ENCODE data around the gene TTLL1. TPM values are rescaled to one million over a fixed set of nuclear protein-coding genes. Genes with fewer than 3 reads are reported as not detected.

TTLL1 gene
- total and polyA plus RNA-seq, 2 of the 4 experiments (the other 2 are of a cell fraction): 10.8 to 13.2 TPM

GRCh38 chr22:43085658-43086606, 3.3 kb downstream of the TTLL1 start:
- no peak for ATAC-seq (ENCODE audit: low read depth)
- H3K36me3 ChIP-seq (ENCODE audit: control insufficient read depth, insufficient read depth, low read length): no peaks in the 10 kb centered on the region
- no peak overlapping the region for H2BK15ac ChIP-seq (ENCODE audit: low read depth, low read length)
- H3K23ac ChIP-seq (ENCODE audit: low read depth, low read length): no peak overlapping the region
- ChIA-PET POLR2A (ENCODE audit: unreplicated experiment) (no interaction called here), CTCF (no interaction called here)
- H2AK5ac ChIP-seq (ENCODE audit: low read depth, low read length): no peak overlapping the region
- peaks cover 0 to 19% of the 10 kb centered on the region in 2 experiments; a peak in 2 of 4 replicates for H3K79me1 ChIP-seq (ENCODE audit: low read depth in 1 of 2, low read length in 2 of 2)
- H3K4me3 ChIP-seq (ENCODE audit: insufficient read depth, low read depth, low read length): no peak overlapping the region
- H4K5ac ChIP-seq (ENCODE audit: low read depth, low read length): no peak overlapping the region
- no peaks in the 10 kb centered on the region for H4K20me1 ChIP-seq (ENCODE audit: insufficient read depth, low read length)
- H3K4ac ChIP-seq (ENCODE audit: low read depth, low read length): no peak overlapping the region
- H2AFZ ChIP-seq (replicated peaks; ENCODE audit: low read length, poor library complexity): no peak overlapping the region
- H3K18ac ChIP-seq (ENCODE audit: low read depth, low read length): no peak overlapping the region
- no peak overlapping the region for H2BK5ac ChIP-seq (ENCODE audit: low read depth, low read length, poor library complexity, severe bottlenecking)
- H4K8ac ChIP-seq (ENCODE audit: low read depth in 2 of 2, low read length in 2 of 2): no peak overlapping the region
- DNase-seq: no peak
- no peak overlapping the region for H2BK20ac ChIP-seq (ENCODE audit: low read depth, low read length)
- H3K4me1 ChIP-seq (ENCODE audit: control insufficient read depth, insufficient read depth, low read length): 0 out of 2 replicates have a peak, but pooled peaks cover 2% of the 10 kb centered on the region
- H2AK9ac ChIP-seq (replicated peaks; ENCODE audit: low read depth, low read length, poor library complexity): no peak overlapping the region
- no peak overlapping the region for H4K91ac ChIP-seq (ENCODE audit: insufficient read depth, low read depth, low read length)
- no peak overlapping the region for H3K56ac ChIP-seq (ENCODE audit: extremely low read depth, insufficient read depth, low read length)
- no TSS peak for BruUV-seq (replicated peaks)
- no peak overlapping the region for H3K14ac ChIP-seq (replicated peaks; ENCODE audit: low read depth, low read length)
- H3K9me3 ChIP-seq (ENCODE audit: control insufficient read depth, insufficient read depth, low read length): no peaks in the 10 kb centered on the region
- intact Hi-C loops (cut with micrococcal nuclease) (no loop called here), dilution Hi-C loops (cut with HindIII; ENCODE audit: low sequenced_read_pairs, unreplicated experiment) (no loop called here), in situ Hi-C loops (cut with MboI; ENCODE audit: low sequenced_read_pairs) (no loop called here)
- no peaks in the 10 kb centered on the region for H3K27me3 ChIP-seq (ENCODE audit: control insufficient read depth, insufficient read depth, low read length)
- no peak overlapping the region for H3K9ac ChIP-seq (ENCODE audit: low read depth, low read length)
- 80% methylated on average over 4 of the region's 19 CpGs; no CpG with 5 or more reads in 1 of the 2 experiments for WGBS, 2 experiments (ENCODE audit: extremely low coverage in 2 of 2, insufficient read length in 1 of 2)
- H3K9me1 ChIP-seq (ENCODE audit: insufficient read depth, low read length): peaks cover 14% of the 10 kb centered on the region
- no peak overlapping the region for H3K4me2 ChIP-seq (ENCODE audit: low read depth, low read length)
- TF ChIP-seq USF2 (IDR thresholded peaks at IDR 0.05; ENCODE audit: low read depth, low read length): no peak
- no peak for TF ChIP-seq MAFK (IDR thresholded peaks at IDR 0.05; ENCODE audit: low read depth, low read length)
- TF ChIP-seq, protein P1, sequence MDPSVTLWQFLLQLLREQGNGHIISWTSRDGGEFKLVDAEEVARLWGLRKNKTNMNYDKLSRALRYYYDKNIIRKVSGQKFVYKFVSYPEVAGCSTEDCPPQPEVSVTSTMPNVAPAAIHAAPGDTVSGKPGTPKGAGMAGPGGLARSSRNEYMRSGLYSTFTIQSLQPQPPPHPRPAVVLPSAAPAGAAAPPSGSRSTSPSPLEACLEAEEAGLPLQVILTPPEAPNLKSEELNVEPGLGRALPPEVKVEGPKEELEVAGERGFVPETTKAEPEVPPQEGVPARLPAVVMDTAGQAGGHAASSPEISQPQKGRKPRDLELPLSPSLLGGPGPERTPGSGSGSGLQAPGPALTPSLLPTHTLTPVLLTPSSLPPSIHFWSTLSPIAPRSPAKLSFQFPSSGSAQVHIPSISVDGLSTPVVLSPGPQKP (IDR thresholded peaks at IDR 0.05; ENCODE audit: borderline replicate concordance, low read depth, low read length): no peak
- no peak for TF ChIP-seq POLR2A (IDR thresholded peaks at IDR 0.05; ENCODE audit: low read depth, low read length)
- no peak for TF ChIP-seq RFX5 (IDR thresholded peaks at IDR 0.05; ENCODE audit: low read depth, low read length)
- TF ChIP-seq BHLHE40 (IDR thresholded peaks at IDR 0.05; ENCODE audit: low read depth, low read length): no peak
- TF ChIP-seq MXI1 (IDR thresholded peaks at IDR 0.05; ENCODE audit: borderline replicate concordance, low read depth, low read length): no peak
- no peak for TF ChIP-seq RCOR1 (IDR thresholded peaks at IDR 0.05; ENCODE audit: insufficient replicate concordance, low read length)
- no peak for TF ChIP-seq CHD1 (IDR thresholded peaks at IDR 0.05; ENCODE audit: low read depth, low read length)
- no peak for TF ChIP-seq MAZ (IDR thresholded peaks at IDR 0.05; ENCODE audit: borderline replicate concordance, low read depth, low read length)
- no peak for TF ChIP-seq SMC3 (IDR thresholded peaks at IDR 0.05; ENCODE audit: low read depth, low read length)
- H3K27ac ChIP-seq (ENCODE audit: insufficient read depth, low read length): no peak overlapping the region
- H2BK120ac ChIP-seq (ENCODE audit: low read depth, low read length): no peak overlapping the region
